Motor neuron (in vitro differentiated cells): ENCODE data around the gene PREB. TPM values are rescaled to one million over a fixed set of nuclear protein-coding genes. Genes with fewer than 3 reads are reported as not detected.

Experiments
- ATAC-seq, 8 experiments: fragments of 200-7000 bp; cut with Tn5 transposase; replicated peaks in 6 of 8; 2 replicates each; pipeline ENCODE4 v1.8.0; 2021; ENCODE audit warnings: mild to moderate bottlenecking in 8 of 8, moderate library complexity in 8 of 8
- H3K27ac ChIP-seq, 2 donors: fragments of 250-450 bp; sonication (Bioruptor Pico); 2 replicates each; pipeline ENCODE4 v1.9.0; 2021; ENCODE audit warnings: antibody characterized with exemption in 2 of 2, mild to moderate bottlenecking in 2 of 2, moderate library complexity in 1 of 2
- H3K4me1 ChIP-seq, 2 donors: fragments of 250-450 bp; sonication (Bioruptor Pico); replicated peaks in 1 of 2; 2 replicates each; pipeline ENCODE4 v1.6.1; 2021; ENCODE audit warnings: antibody characterized with exemption in 2 of 2, mild to moderate bottlenecking in 2 of 2, moderate library complexity in 1 of 2
- H3K4me3 ChIP-seq, 5 donors: fragments of 250-450 bp; sonication (Bioruptor Pico); 2 replicates each; pipeline ENCODE4 v1.9.0; 2021; ENCODE audit warnings: antibody characterized with exemption in 5 of 5, mild to moderate bottlenecking in 5 of 5, moderate library complexity in 4 of 5
- WGBS, 10 experiments: fragments of 450-650 bp; shearing (Covaris generic); methylation state at CpG; one replicate each; pipeline ENCODE4 v1.0.0; 2022; 5-methylcytosine and 5-hydroxymethylcytosine counted together
- in situ Hi-C, 9 experiments: fragments of 400-800 bp; cut with MboI; loops; one replicate each; pipeline ENCODE4 v1.15.0; 2021; ENCODE audit warnings: low sequenced_read_pairs in 9 of 9, low pct_unique_long_range_greater_than_20kb in 2 of 9; ENCODE audit not compliant: unreplicated experiment in 9 of 9
- total RNA-seq, 8 experiments: library from RNA; unstranded; fragments of 300-600 nt; gene quantifications; 2 replicates each; pipeline versions ENCODE4 v1.2.3 to v1.2.4, GENCODE V29; 2022

The PREB gene
- total RNA-seq, 8 experiments from 2014 or later, result 22.9 to 41.5 (median 38.2) TPM

DNA sequence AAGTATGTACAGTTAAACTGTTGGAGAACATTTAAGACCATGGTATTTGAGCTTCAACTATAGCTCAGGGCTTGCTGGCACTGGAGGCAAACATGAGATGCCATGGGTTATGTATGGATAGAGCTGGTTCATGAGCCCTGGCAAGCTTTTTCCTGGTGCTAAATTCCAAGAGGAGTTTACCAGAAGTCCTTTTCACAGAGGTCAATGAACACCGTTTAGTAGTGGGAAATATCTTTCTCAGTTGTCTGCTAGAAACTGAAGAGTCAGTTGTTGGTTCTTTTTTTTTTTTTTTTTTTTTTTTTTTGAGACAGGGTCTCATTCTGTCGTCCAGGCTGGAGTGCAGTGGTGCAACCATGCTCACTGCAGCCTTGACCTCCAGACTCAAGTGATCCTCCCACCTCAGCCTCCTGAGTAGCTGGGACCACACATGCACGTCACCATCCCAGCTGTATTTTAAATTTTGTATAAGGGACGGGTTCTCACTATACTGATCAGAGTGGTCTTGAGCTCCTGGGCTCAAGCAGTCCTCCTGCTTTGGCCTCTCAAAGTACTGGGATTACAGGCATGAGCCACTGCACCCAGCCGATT lies 46.5 kb downstream of the PREB start:
- Histone ChIP-seq H3K4me3 (peak overlapping the region in 2 of 5 donors; percentile 50 to 51), H3K4me1 (peaks cover 12 to 13% of the 10 kb centered on the region in 2 donors), H3K27ac (no peak overlapping the region)
- no peak for ATAC-seq
- WGBS, 10 experiments, result 47 to 100% (median 88%) methylated on average over 1 to 5 of the region's 5 CpGs; no CpG with 5 or more reads in 1 of the 10 experiments
- in situ Hi-C loops, result loop anchor here in 2 of 9 experiments (25.0 kb wide), 2 partner anchors 124 to 126 kb away; partner anchors contain the start of genes ATRAID (in 1 of the 2), CAD (in 1 of the 2), MAPRE3 (in 1 of the 2) and SLC5A6 (in 1 of the 2)

DNA sequence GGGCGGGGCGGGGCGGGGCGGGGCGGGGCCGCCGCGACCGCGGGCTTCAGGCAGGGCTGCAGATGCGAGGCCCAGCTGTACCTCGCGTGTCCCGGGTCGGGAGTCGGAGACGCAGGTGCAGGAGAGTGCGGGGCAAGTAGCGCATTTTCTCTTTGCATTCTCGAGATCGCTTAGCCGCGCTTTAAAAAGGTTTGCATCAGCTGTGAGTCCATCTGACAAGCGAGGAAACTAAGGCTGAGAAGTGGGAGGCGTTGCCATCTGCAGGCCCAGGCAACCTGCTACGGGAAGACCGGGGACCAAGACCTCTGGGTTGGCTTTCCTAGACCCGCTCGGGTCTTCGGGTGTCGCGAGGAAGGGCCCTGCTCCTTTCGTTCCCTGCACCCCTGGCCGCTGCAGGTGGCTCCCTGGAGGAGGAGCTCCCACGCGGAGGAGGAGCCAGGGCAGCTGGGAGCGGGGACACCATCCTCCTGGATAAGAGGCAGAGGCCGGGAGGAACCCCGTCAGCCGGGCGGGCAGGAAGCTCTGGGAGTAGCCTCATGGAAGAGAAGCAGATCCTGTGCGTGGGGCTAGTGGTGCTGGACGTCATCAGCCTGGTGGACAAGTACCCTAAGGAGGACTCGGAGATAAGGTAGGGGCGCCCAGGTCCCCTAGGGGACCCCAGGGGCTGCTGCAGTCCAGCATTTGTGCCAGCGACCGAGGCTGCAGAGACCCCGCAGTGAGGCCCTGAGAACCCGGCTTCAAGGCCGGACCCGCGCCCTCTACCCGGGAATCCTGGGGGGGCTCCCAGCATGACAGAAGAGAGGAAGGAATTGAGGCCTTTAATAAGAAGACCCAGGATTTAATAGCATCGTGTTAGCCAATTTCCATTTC lies 47.5 kb downstream of the PREB start, which contains the start of gene KHK:
Gene KHK, plus strand, starts transcription at position 49 of the 870 bp plus-strand sequence. Its CDS starts 488 bp downstream, at position 537.
- ATAC-seq, result peak in 6 of 8 experiments; percentile 5 to 37 (median 34)
- peak within 1 kb of the TSS; percentile 45 to 51 (median 46) for H3K4me3 ChIP-seq
- H3K4me1 ChIP-seq, result peaks cover 12 to 13% of the 10 kb centered on the region in 2 donors
- WGBS, 10 experiments, result 0 to 28% (median 7%) methylated on average over 1 to 13 of the region's 54 CpGs; no CpG with 5 or more reads in 3 of the 10 experiments
- in situ Hi-C loops, result loop anchor here in 2 of 9 experiments (25.0 kb wide), 2 partner anchors 125 kb away; partner anchors contain the start of genes ATRAID (in 1 of the 2), CAD (in 1 of the 2), MAPRE3 (in 1 of the 2) and SLC5A6 (in 1 of the 2)
- peak within 1 kb of the TSS; percentile 74 to 85 for H3K27ac ChIP-seq

DNA sequence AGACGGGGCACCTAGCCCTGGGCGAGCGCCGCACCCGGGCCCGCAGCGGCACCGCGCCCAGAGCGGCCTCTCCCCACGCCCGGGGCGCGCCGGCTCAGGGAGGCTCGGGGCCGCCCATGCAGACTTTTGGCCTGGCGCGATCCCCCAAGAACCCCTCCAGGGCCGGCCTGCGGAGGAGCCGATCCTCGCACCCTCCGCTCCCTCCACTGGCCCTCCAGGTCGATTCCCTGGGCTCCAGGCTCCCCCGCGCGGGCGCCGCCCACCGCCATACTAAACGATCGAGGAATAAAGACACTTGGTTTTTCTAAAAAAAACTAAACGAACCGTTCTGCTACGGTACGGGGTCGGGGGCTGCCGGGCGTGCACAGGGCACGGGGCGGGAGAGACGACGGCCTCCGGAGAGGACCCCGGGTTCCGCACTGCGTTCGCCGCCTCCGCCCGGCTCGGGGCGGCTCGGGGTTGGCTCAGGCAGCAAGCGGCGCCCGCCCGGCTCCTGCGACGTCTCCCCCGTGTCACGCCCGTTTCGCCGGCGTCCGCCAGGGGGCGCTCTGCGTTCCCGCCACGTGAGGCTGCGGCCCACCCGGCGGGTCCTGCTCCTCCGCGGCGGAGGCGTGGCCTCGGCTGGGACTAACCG lies 48.2 kb downstream of the PREB start:
- peak; percentile 78 to 89 (median 82) for ATAC-seq
- Histone ChIP-seq H3K4me3 (peak overlapping the region; percentile 45 to 51 (median 46)), H3K4me1 (peaks cover 19% of the 10 kb centered on the region in 2 donors), H3K27ac (peak overlapping the region; percentile 74 to 85)
- in situ Hi-C loops, result loop anchor here in 2 of 9 experiments (25.0 kb wide), 2 partner anchors 124 to 126 kb away; partner anchors contain the start of genes ATRAID (in 1 of the 2), CAD (in 1 of the 2), MAPRE3 (in 1 of the 2) and SLC5A6 (in 1 of the 2)
- 0% methylated on average over 3 to 8 of the region's 81 CpGs; no CpG with 5 or more reads in 7 of the 10 experiments for WGBS, 10 experiments

DNA sequence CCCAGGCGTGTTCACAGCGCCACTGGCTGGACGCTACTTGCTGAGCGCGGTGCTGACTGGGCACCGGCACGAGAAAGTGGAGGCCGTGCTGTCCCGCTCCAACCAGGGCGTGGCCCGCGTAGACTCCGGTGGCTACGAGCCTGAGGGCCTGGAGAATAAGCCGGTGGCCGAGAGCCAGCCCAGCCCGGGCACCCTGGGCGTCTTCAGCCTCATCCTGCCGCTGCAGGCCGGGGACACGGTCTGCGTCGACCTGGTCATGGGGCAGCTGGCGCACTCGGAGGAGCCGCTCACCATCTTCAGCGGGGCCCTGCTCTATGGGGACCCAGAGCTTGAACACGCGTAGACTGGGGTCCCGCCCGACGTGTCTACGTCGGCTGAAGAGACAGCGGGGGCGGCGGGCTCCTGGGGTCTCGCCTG lies 48.8 kb downstream of the PREB start:
- in situ Hi-C loops, result loop anchor here in 2 of 9 experiments (25.0 kb wide), 2 partner anchors 123 to 127 kb away; partner anchors contain the start of genes ATRAID (in 1 of the 2), CAD (in 1 of the 2), MAPRE3 (in 1 of the 2) and SLC5A6 (in 1 of the 2)
- peak overlapping the region; percentile 45 to 51 (median 46) for H3K4me3 ChIP-seq
- H3K4me1 ChIP-seq, result peaks cover 23% of the 10 kb centered on the region in 2 donors
- 2 to 10% (median 3%) methylated on average over 2 to 9 of the region's 38 CpGs; no CpG with 5 or more reads in 7 of the 10 experiments for WGBS, 10 experiments
- ATAC-seq, result peak; percentile 30 to 55 (median 34)
- H3K27ac ChIP-seq, result peak overlapping the region; percentile 74 to 85

DNA sequence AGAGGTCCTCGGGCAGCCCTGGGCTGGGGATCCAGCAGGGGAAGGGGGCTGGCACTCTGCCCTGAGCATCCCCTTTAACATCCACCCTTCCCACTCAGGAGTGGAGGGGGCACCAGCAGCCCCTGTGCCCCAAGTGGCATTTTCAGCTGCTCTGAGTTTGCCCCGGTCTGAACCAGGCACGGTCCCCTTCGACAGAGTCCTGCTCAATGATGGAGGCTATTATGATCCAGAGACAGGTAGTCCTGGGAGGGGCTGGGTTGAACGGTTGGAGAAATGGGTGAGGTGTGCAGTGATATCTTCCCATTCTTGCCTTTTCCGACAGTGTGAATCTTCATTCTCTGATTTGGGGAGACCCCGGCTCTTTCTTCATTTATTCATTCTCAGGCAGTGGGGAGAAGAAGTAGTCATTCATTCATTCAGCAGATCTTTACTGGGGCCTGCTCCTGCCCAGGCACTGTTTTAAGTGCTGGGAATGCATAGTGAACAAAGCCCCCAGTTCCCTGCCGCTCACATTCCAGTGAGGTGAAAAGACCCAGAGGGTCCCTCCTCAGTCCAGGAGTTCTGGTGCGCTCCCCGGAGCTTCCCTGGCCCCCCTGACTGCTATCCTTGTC lies 49.3 kb downstream of the PREB start:
- WGBS, 10 experiments, result 0 to 83% (median 67%) methylated on average over 1 to 4 of the region's 10 CpGs; no CpG with 5 or more reads in 4 of the 10 experiments
- ATAC-seq, result no peak
- Histone ChIP-seq H3K27ac (peak overlapping the region in 1 of 2 donors; percentile 85), H3K4me1 (peaks cover 24 to 26% of the 10 kb centered on the region in 2 donors), H3K4me3 (peak overlapping the region; percentile 45 to 51 (median 46))
- in situ Hi-C loops, result loop anchor here in 2 of 9 experiments (25.0 kb wide), 2 partner anchors 123 to 127 kb away; partner anchors contain the start of genes ATRAID (in 1 of the 2), CAD (in 1 of the 2), MAPRE3 (in 1 of the 2) and SLC5A6 (in 1 of the 2)

DNA sequence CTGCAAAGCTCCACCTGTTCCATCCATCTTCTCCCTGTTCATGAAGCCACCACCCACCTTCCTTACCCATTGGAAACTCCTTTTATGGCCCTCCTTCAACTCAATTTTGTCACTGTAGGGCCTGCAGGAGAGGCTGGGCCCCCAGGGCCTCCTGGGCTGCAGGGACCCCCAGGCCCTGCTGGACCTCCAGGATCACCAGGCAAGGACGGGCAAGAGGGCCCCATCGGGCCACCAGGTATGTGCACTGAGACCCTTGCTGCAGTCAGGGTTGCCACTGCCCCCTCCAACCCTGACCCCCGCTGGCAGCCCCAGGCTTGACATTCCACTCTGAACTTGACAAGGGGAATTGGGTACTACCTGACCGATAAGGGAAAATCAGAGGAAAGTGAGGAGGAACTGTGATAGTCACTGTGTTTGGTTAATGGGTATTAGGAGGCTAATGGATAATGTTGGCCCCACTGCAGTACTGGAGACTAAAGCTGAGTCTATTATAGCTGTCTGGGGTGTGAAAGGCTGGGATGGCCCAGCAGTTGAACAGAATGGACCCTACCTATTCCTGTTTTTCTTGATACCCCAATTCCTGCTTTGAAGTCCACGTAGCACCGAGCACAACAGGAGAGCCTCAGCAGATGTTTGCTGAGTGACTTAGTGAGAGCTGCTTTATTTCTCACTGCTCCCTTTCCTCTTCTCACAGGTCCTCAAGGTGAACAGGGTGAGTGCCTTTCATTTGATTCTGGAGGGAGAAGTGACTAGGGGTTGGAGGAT lies 50.0 kb downstream of the PREB start:
- WGBS, 10 experiments, result 75 to 100% (median 89%) methylated on average over 1 to 5 of the region's 6 CpGs; no CpG with 5 or more reads in 3 of the 10 experiments
- H3K27ac ChIP-seq, result no peak overlapping the region
- in situ Hi-C loops, result loop anchor here in 2 of 9 experiments (25.0 kb wide), 2 partner anchors 122 to 128 kb away; partner anchors contain the start of genes ATRAID (in 1 of the 2), CAD (in 1 of the 2), MAPRE3 (in 1 of the 2) and SLC5A6 (in 1 of the 2)
- H3K4me3 ChIP-seq, result no peak overlapping the region
- ATAC-seq, result no peak
- H3K4me1 ChIP-seq, result peaks cover 30 to 31% of the 10 kb centered on the region in 2 donors

DNA sequence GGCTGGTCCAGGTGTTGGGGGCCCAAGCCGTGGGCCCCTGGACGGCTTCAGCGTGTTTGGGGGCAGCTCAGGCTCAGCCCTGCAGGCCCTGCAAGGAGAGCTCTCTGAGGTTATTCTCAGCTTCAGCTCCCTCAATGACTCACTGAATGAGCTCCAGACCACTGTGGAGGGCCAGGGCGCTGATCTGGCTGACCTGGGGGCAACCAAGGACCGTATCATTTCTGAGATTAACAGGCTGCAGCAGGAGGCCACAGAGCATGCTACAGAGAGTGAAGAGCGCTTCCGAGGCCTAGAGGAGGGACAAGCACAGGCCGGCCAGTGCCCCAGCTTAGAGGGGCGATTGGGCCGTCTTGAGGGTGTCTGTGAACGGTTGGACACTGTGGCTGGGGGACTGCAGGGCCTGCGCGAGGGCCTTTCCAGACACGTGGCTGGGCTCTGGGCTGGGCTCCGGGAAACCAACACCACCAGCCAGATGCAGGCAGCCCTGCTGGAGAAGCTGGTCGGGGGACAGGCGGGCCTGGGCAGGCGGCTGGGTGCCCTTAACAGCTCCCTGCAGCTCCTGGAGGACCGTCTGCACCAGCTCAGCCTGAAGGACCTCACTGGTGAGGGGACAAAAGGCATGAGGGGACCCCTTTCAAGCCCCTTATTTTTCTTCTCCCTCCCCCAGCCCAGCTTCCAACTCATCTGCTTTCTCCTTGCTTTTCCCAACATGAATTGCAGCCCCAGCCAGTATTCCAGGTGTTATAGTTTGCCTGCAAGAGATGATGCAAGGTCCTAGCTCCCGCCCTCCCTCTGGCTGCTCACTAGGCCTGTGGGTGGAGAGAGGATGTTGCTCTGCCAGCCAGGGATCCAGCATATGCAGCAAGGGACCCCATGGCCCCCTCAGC lies 50.8 kb downstream of the PREB start:
- H3K4me3 ChIP-seq, result no peak overlapping the region
- in situ Hi-C loops, result loop anchor here in 2 of 9 experiments (25.0 kb wide), 2 partner anchors 121 to 129 kb away; partner anchors contain the start of genes ATRAID (in 1 of the 2), CAD (in 1 of the 2), MAPRE3 (in 1 of the 2) and SLC5A6 (in 1 of the 2)
- peaks cover 39 to 40% of the 10 kb centered on the region in 2 donors for H3K4me1 ChIP-seq
- no peak overlapping the region for H3K27ac ChIP-seq
- no peak for ATAC-seq
- 80 to 100% (median 98%) methylated on average over 1 to 5 of the region's 20 CpGs; no CpG with 5 or more reads in 4 of the 10 experiments for WGBS, 10 experiments

DNA sequence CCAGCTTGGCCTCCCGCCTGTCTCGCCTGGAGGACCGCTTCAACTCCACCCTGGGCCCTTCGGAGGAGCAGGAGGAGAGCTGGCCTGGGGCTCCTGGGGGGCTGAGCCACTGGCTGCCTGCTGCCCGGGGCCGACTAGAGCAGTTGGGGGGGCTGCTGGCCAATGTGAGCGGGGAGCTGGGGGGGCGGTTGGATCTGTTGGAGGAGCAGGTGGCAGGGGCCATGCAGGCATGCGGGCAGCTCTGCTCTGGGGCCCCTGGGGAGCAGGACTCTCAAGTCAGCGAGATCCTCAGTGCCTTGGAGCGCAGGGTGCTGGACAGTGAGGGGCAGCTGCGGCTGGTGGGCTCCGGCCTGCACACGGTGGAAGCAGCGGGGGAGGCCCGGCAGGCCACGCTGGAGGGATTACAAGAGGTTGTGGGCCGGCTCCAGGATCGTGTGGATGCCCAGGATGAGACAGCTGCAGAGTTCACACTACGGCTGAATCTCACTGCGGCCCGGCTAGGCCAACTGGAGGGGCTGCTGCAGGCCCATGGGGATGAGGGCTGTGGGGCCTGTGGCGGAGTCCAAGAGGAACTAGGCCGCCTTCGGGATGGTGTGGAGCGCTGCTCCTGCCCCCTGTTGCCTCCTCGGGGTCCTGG lies 51.5 kb downstream of the PREB start:
- H3K27ac ChIP-seq, result no peak overlapping the region
- peaks cover 45 to 47% of the 10 kb centered on the region in 2 donors for H3K4me1 ChIP-seq
- WGBS, 10 experiments, result 83 to 100% (median 100%) methylated on average over 1 to 2 of the region's 27 CpGs; no CpG with 5 or more reads in 7 of the 10 experiments
- H3K4me3 ChIP-seq, result no peak overlapping the region
- no peak for ATAC-seq
- in situ Hi-C loops, result loop anchor here in 2 of 9 experiments (25.0 kb wide), 2 partner anchors 121 to 129 kb away; partner anchors contain the start of genes ATRAID (in 1 of the 2), CAD (in 1 of the 2), MAPRE3 (in 1 of the 2) and SLC5A6 (in 1 of the 2)

DNA sequence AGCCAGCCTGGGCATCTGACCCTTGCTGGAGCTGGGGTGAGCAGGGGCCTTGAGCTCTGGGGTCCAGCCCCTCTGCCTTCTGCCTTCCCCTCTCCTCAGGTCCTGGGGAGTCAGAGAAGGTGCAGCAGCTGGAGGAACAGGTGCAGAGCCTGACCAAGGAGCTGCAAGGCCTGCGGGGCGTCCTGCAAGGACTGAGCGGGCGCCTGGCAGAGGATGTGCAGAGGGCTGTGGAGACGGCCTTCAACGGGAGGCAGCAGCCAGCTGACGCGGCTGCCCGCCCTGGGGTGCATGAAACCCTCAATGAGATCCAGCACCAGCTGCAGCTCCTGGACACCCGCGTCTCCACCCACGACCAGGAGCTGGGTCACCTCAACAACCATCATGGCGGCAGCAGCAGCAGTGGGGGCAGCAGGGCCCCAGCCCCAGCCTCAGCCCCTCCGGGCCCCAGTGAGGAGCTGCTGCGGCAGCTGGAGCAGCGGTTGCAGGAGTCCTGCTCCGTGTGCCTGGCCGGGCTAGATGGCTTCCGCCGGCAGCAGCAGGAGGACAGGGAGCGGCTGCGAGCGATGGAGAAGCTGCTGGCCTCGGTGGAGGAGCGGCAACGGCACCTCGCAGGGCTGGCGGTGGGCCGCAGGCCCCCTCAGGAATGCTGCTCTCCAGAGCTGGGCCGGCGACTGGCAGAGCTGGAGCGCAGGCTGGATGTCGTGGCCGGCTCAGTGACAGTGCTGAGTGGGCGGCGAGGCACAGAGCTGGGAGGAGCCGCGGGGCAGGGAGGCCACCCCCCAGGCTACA lies 52.3 kb downstream of the PREB start:
- 76 to 100% (median 90%) methylated on average over 1 to 18 of the region's 38 CpGs; no CpG with 5 or more reads in 4 of the 10 experiments for WGBS, 10 experiments

More for the DNA sequence above, 52.3 kb downstream of the PREB start:
- Histone ChIP-seq H3K4me1 (peaks cover 40 to 41% of the 10 kb centered on the region in 2 donors), H3K4me3 (no peak overlapping the region), H3K27ac (peak overlapping the region; percentile 52 to 80)
- ATAC-seq, result no peak
- in situ Hi-C loops, result loop anchor here in 2 of 9 experiments (25.0 kb wide), 2 partner anchors 120 to 130 kb away; partner anchors contain the start of genes ATRAID (in 1 of the 2), CAD (in 1 of the 2), MAPRE3 (in 1 of the 2) and SLC5A6 (in 1 of the 2)
